ENCODE results near the gene SEMA4B.

Gene SEMA4B

DNA sequence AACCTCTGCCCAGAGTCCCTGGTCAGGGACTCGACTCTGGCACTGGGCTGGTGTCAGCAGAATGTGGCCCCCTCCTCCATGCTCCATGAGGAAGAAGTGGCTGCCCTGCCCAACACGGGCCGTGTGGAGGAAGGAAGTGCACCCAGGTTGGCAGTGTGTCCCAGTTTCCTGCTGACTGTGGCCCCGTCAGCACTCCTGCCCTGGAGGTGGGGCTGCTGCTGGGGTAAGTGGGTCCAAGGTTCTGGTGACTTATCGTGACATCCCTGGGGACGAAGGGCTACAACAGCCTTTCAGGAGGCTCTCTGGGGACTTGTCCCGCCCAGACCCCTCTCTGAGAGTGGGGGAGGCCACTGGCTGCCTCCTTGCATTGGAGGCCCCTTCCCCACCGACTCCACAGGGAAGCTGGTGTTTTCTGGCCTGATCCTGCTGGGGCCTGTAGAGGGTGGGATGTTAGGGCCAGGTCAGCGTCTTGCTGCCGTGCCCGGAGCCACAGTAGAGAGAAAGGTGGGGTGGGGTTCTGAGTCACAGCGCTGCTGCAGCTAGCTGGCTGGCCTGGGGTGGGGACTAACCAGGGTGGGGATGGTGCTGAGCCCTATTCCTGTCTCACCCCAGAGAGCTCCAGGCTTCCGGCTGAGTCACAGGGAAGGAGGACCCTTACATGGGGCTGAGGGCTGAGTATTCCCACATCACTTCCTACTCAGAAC is 10.5 kb downstream of the SEMA4B start:
- H3K4me3 ChIP-seq (ENCODE audit: low read depth in 1 of 2, low read length in 1 of 2): peak overlapping the region in 1 of 2 experiments; percentile 45

DNA sequence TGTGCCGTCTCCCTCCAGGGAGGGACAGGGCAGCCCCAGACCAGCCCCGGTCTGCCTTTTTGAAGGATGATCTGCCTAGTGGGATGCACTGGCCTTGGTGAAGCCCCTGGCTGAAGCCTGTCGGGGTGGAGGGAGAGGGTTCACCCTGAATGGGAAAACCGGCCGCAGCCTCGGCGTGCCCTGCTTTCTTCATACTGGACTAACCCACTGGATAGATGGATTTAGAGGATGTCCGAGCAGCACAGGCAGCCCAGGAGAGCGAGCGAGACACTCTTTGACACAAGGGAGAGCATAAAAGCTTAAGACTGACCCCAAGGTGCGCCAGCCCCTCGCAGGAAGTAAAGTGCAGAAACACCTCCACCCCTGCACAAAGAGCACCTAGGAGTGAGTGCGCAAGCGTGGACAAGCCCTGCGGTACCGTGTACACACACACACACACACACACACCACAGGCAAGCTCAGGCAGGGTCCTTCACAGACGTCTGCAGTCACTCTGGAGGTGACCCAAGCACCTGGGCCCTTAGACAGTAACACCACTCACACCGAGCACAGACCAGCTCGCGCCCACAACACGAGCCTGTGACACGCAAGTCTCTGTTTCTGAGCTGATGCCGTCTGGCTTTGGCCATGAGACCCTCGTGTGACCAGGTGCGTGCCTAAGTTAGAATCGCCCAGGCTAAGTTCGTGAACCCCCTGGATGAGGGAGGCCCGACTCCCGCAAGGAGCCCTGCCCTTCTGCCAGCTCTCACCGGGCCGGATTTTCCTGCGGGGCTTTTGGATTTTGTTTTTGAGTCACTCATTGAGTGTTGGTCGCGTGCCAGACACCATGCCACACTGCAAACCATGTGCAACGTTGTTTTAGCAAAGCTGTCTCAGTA is 11.3 kb downstream of the SEMA4B start:
- H3K4me3 ChIP-seq (ENCODE audit: low read depth in 1 of 2, low read length in 1 of 2): peak overlapping the region in 1 of 2 experiments; percentile 45
- H3K27ac ChIP-seq: peak overlapping the region; percentile 79
- H3K4me1 ChIP-seq (ENCODE audit: control insufficient read depth in 1 of 2, insufficient read depth in 1 of 2, low read depth in 1 of 2, low read length in 1 of 2): peaks cover 47 to 50% of the 10 kb centered on the region in 2 experiments
- H3K36me3 ChIP-seq: peaks cover 55% of the 10 kb centered on the region
- TF ChIP-seq, protein P1, sequence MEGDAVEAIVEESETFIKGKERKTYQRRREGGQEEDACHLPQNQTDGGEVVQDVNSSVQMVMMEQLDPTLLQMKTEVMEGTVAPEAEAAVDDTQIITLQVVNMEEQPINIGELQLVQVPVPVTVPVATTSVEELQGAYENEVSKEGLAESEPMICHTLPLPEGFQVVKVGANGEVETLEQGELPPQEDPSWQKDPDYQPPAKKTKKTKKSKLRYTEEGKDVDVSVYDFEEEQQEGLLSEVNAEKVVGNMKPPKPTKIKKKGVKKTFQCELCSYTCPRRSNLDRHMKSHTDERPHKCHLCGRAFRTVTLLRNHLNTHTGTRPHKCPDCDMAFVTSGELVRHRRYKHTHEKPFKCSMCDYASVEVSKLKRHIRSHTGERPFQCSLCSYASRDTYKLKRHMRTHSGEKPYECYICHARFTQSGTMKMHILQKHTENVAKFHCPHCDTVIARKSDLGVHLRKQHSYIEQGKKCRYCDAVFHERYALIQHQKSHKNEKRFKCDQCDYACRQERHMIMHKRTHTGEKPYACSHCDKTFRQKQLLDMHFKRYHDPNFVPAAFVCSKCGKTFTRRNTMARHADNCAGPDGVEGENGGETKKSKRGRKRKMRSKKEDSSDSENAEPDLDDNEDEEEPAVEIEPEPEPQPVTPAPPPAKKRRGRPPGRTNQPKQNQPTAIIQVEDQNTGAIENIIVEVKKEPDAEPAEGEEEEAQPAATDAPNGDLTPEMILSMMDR (IDR thresholded peaks at IDR 0.05): no peak
- H3K27me3 ChIP-seq: no peaks in the 10 kb centered on the region
- no peaks in the 10 kb centered on the region for H3K9me3 ChIP-seq

More for the DNA sequence above, 10.5 kb downstream of the SEMA4B start:
- Histone ChIP-seq H3K27ac (peak overlapping the region; percentile 79), H3K36me3 (peaks cover 59% of the 10 kb centered on the region), H3K9me3 (no peaks in the 10 kb centered on the region), H3K27me3 (no peaks in the 10 kb centered on the region), H3K4me1 (ENCODE audit: control insufficient read depth in 1 of 2, insufficient read depth in 1 of 2, low read depth in 1 of 2, low read length in 1 of 2) (peaks cover 56 to 59% of the 10 kb centered on the region in 2 experiments)
- TF ChIP-seq, protein P1 (IDR thresholded peaks at IDR 0.05): no peak

GRCh38 chr15:90213122-90213817 is 12.1 kb downstream of the SEMA4B start:
- Histone ChIP-seq H3K4me3 (ENCODE audit: low read depth in 1 of 2, low read length in 1 of 2) (no peak overlapping the region), H3K36me3 (peaks cover 58% of the 10 kb centered on the region), H3K27ac (peak overlapping the region; percentile 71), H3K4me1 (ENCODE audit: control insufficient read depth in 1 of 2, insufficient read depth in 1 of 2, low read depth in 1 of 2, low read length in 1 of 2) (peaks cover 46 to 48% of the 10 kb centered on the region in 2 experiments), H3K9me3 (no peaks in the 10 kb centered on the region), H3K27me3 (no peaks in the 10 kb centered on the region)
- TF ChIP-seq, protein P1 (IDR thresholded peaks at IDR 0.05): no peak

- H3K27ac ChIP-seq: peak overlapping the region; percentile 71
- TF ChIP-seq, protein P1 (IDR thresholded peaks at IDR 0.05): no peak
- peaks cover 63% of the 10 kb centered on the region for H3K36me3 ChIP-seq
- H3K4me3 ChIP-seq (ENCODE audit: low read depth in 1 of 2, low read length in 1 of 2): no peak overlapping the region
- H3K27me3 ChIP-seq: no peaks in the 10 kb centered on the region
- no peaks in the 10 kb centered on the region for H3K9me3 ChIP-seq
- H3K4me1 ChIP-seq (ENCODE audit: control insufficient read depth in 1 of 2, insufficient read depth in 1 of 2, low read depth in 1 of 2, low read length in 1 of 2): peaks cover 46 to 48% of the 10 kb centered on the region in 2 experiments
Measured at GRCh38 chr15:90213818-90214204, 12.7 kb downstream of the SEMA4B start.

GRCh38 chr15:90214553-90215196 is 13.5 kb downstream of the SEMA4B start:
- Histone ChIP-seq H3K36me3 (peaks cover 64% of the 10 kb centered on the region), H3K4me3 (ENCODE audit: low read depth in 1 of 2, low read length in 1 of 2) (no peak overlapping the region), H3K4me1 (ENCODE audit: control insufficient read depth in 1 of 2, insufficient read depth in 1 of 2, low read depth in 1 of 2, low read length in 1 of 2) (peaks cover 46 to 48% of the 10 kb centered on the region in 2 experiments), H3K27me3 (no peaks in the 10 kb centered on the region), H3K27ac (peak overlapping the region; percentile 48), H3K9me3 (no peaks in the 10 kb centered on the region)
- TF ChIP-seq, protein P1 (IDR thresholded peaks at IDR 0.05): no peak
